IMR-90 (cell line): ENCODE results near the gene KRT7. TPM values are rescaled to one million over a fixed set of nuclear protein-coding genes. Genes with fewer than 3 reads are reported as not detected.

Experiments
- ATAC-seq: fragments of 200-7000 bp; cut with Tn5 transposase; 2 replicates; pipeline ENCODE4 v1.9.1; 2020; ENCODE audit warnings: low read depth, mild to moderate bottlenecking, moderate library complexity
- BruUV-seq: library from RNA; stranded (reverse); fragments of 400-500 nt; replicated peaks from 2 replicates; lab custom pipeline; 2021; lab: Mats Ljungman, UMichigan
- CTCF ChIA-PET: fragments of 300-600 bp; formaldehyde crosslinking; extraction: SDS; loops from one replicate; lab custom pipeline; 2021; ENCODE audit warnings: antibody characterized with exemption; lab: Yijun Ruan, JAX
- POLR2A ChIA-PET: fragments of 300-600 bp; sonication (Branson Sonifier 250); formaldehyde crosslinking; loops from one replicate; lab custom pipeline; 2022; ENCODE audit warnings: antibody characterized with exemption; ENCODE audit not compliant: unreplicated experiment; lab: Charles Lee
- DNase-seq: peaks from one replicate; pipeline ENCODE4 v3.0.0; 2013
- H2AFZ ChIP-seq: replicated peaks from 2 replicates; pipeline ENCODE3; 2013; ENCODE audit warnings: low read length, mild to moderate bottlenecking; ENCODE audit not compliant: poor library complexity
- H2AK5ac ChIP-seq: 2 replicates; pipeline ENCODE4 v1.6.1; 2013; ENCODE audit warnings: low read depth, low read length, inconsistent platforms
- H2AK9ac ChIP-seq: replicated peaks from 2 replicates; pipeline ENCODE3; 2013; ENCODE audit warnings: mild to moderate bottlenecking, low read depth, low read length, moderate library complexity; ENCODE audit not compliant: poor library complexity
- H2BK120ac ChIP-seq: 2 replicates; pipeline ENCODE4 v1.6.1; 2013; ENCODE audit warnings: low read depth, low read length, inconsistent platforms
- H2BK15ac ChIP-seq: 3 replicates; pipeline ENCODE4 v1.6.1; 2013; ENCODE audit warnings: low read depth, low read length, inconsistent platforms
- H2BK20ac ChIP-seq: 2 replicates; pipeline ENCODE4 v1.6.1; 2013; ENCODE audit warnings: low read depth, mild to moderate bottlenecking, inconsistent platforms, low read length, moderate library complexity
- H2BK5ac ChIP-seq: 2 replicates; pipeline ENCODE4 v1.6.1; 2013; ENCODE audit warnings: mild to moderate bottlenecking, low read depth, low read length, inconsistent platforms; ENCODE audit not compliant: poor library complexity, severe bottlenecking
- H3K14ac ChIP-seq: replicated peaks from 2 replicates; pipeline ENCODE4 v1.6.1; 2013; ENCODE audit warnings: low read depth, low read length, inconsistent platforms
- H3K18ac ChIP-seq: 2 replicates; pipeline ENCODE4 v1.6.1; 2013; ENCODE audit warnings: low read depth, low read length, control low read depth
- H3K23ac ChIP-seq: 2 replicates; pipeline ENCODE4 v1.6.1; 2013; ENCODE audit warnings: low read depth, low read length, inconsistent platforms
- H3K27ac ChIP-seq: 2 replicates; pipeline ENCODE4 v1.5.1; 2013; ENCODE audit warnings: mild to moderate bottlenecking, control low read depth, low read length; ENCODE audit not compliant: insufficient read depth
- H3K27me3 ChIP-seq: 2 replicates; pipeline ENCODE4 v1.6.1; 2013; ENCODE audit warnings: low read length; ENCODE audit not compliant: control insufficient read depth, insufficient read depth
- H3K36me3 ChIP-seq: 2 replicates; pipeline ENCODE4 v1.6.1; 2013; ENCODE audit warnings: low read length, mixed read lengths; ENCODE audit not compliant: control insufficient read depth, insufficient read depth
- H3K4ac ChIP-seq: 2 replicates; pipeline ENCODE4 v1.6.1; 2013; ENCODE audit warnings: low read depth, low read length, inconsistent platforms
- H3K4me1 ChIP-seq: 2 replicates; pipeline ENCODE4 v1.6.1; 2013; ENCODE audit warnings: low read length, mixed read lengths; ENCODE audit not compliant: control insufficient read depth, insufficient read depth
- H3K4me2 ChIP-seq: 2 replicates; pipeline ENCODE4 v1.6.1; 2013; ENCODE audit warnings: low read depth, mild to moderate bottlenecking, control low read depth, low read length, moderate library complexity
- H3K4me3 ChIP-seq: 2 replicates; pipeline ENCODE4 v1.5.1; 2013; ENCODE audit warnings: low read depth, mild to moderate bottlenecking, control low read depth, low read length, moderate library complexity; ENCODE audit not compliant: insufficient read depth
- H3K56ac ChIP-seq: 2 replicates; pipeline ENCODE4 v1.6.1; 2013; ENCODE audit warnings: low read length, inconsistent platforms; ENCODE audit not compliant: insufficient read depth; ENCODE audit errors: extremely low read depth
- H3K79me1 ChIP-seq, 2 experiments: 2 replicates each; pipeline ENCODE4 v1.6.1; 2013; ENCODE audit warnings: low read length in 2 of 2, inconsistent platforms in 1 of 2, low read depth in 1 of 2
- H3K9ac ChIP-seq: 2 replicates; pipeline ENCODE4 v1.6.1; 2013; ENCODE audit warnings: low read depth, low read length, control low read depth
- H3K9me1 ChIP-seq: 2 replicates; pipeline ENCODE4 v1.6.1; 2013; ENCODE audit warnings: low read length, inconsistent platforms; ENCODE audit not compliant: insufficient read depth
- H3K9me3 ChIP-seq: 2 replicates; pipeline ENCODE4 v1.6.1; 2013; ENCODE audit warnings: low read length; ENCODE audit not compliant: control insufficient read depth, insufficient read depth
- H4K20me1 ChIP-seq: 2 replicates; pipeline ENCODE4 v1.6.1; 2013; ENCODE audit warnings: low read length, inconsistent platforms; ENCODE audit not compliant: insufficient read depth
- H4K5ac ChIP-seq: 2 replicates; pipeline ENCODE4 v1.6.1; 2013; ENCODE audit warnings: mild to moderate bottlenecking, low read depth, low read length, control low read depth
- H4K8ac ChIP-seq, 2 experiments: 2 replicates each; pipeline ENCODE4 v1.6.1; 2013; ENCODE audit warnings: low read depth in 2 of 2, low read length in 2 of 2, control low read depth in 1 of 2, inconsistent platforms in 1 of 2
- H4K91ac ChIP-seq: 2 replicates; pipeline ENCODE4 v1.6.1; 2013; ENCODE audit warnings: low read depth, low read length, inconsistent platforms; ENCODE audit not compliant: insufficient read depth
- CEBPB ChIP-seq: IDR thresholded peaks from 2 replicates; pipeline ENCODE4 v1.6.1; 2012; ENCODE audit warnings: low read depth, low read length, improper control_type of control experiment
- CHD1 ChIP-seq: IDR thresholded peaks from 2 replicates; pipeline ENCODE4 v1.6.1; 2012; ENCODE audit warnings: low read depth, low read length, improper control_type of control experiment
- ELK1 ChIP-seq: fragments of 150-350 bp; IDR thresholded peaks from 2 replicates; pipeline ENCODE4 v1.6.1; 2016; ENCODE audit warnings: low read depth, mild to moderate bottlenecking, low read length, moderate library complexity, borderline replicate concordance
- FOS ChIP-seq: fragments of 150-350 bp; IDR thresholded peaks from 2 replicates; pipeline ENCODE4 v1.6.1; 2016; ENCODE audit warnings: low read depth, low read length
- MAFK ChIP-seq: IDR thresholded peaks from 2 replicates; pipeline ENCODE4 v1.6.1; 2012; ENCODE audit warnings: low read depth, low read length, improper control_type of control experiment
- MAZ ChIP-seq: IDR thresholded peaks from 2 replicates; pipeline ENCODE4 v1.6.1; 2012; ENCODE audit warnings: low read depth, mild to moderate bottlenecking, low read length, improper control_type of control experiment, moderate library complexity, borderline replicate concordance
- NFE2L2 ChIP-seq: fragments of 150-350 bp; IDR thresholded peaks from 2 replicates; pipeline ENCODE4 v1.6.1; 2016; ENCODE audit warnings: low read depth, mild to moderate bottlenecking, low read length
- POLR2A ChIP-seq: IDR thresholded peaks from 2 replicates; pipeline ENCODE4 v1.6.1; 2012; ENCODE audit warnings: mild to moderate bottlenecking, low read depth, low read length
- RAD21 ChIP-seq: IDR thresholded peaks from 2 replicates; pipeline ENCODE4 v1.6.1; 2012; ENCODE audit warnings: low read length, improper control_type of control experiment
- RCOR1 ChIP-seq: IDR thresholded peaks from 2 replicates; pipeline ENCODE4 v1.6.1; 2012; ENCODE audit warnings: mild to moderate bottlenecking, low read length, improper control_type of control experiment; ENCODE audit not compliant: insufficient replicate concordance
- RFX5 ChIP-seq: IDR thresholded peaks from 2 replicates; pipeline ENCODE4 v1.8.0; 2012; ENCODE audit warnings: low read depth, mild to moderate bottlenecking, low read length, moderate library complexity
- SMC3 ChIP-seq: fragments of 150-350 bp; IDR thresholded peaks from 2 replicates; pipeline ENCODE4 v1.6.1; 2016; ENCODE audit warnings: low read depth, mild to moderate bottlenecking, antibody characterized with exemption, low read length, moderate library complexity
- USF2 ChIP-seq: fragments of 150-350 bp; IDR thresholded peaks from 2 replicates; pipeline ENCODE4 v1.6.1; 2017; ENCODE audit warnings: mild to moderate bottlenecking, antibody characterized with exemption, low read length, low read depth
- WGBS, 2 experiments: methylation state at CpG; one replicate each; pipeline versions ENCODE4 v1.1.5 to v1.1.7; 2013; ENCODE audit warnings: missing lambda C conversion rate in 2 of 2; ENCODE audit not compliant: insufficient read length in 1 of 2; ENCODE audit errors: extremely low coverage in 2 of 2; 5-methylcytosine and 5-hydroxymethylcytosine counted together
- dilution Hi-C: fragments of 300-500 bp; cut with HindIII; formaldehyde crosslinking; loops from one replicate; pipeline ENCODE4 v1.14.3; 2018; ENCODE audit warnings: low sequenced_read_pairs; ENCODE audit not compliant: unreplicated experiment
- in situ Hi-C: fragments of 300-500 bp; cut with MboI; formaldehyde crosslinking; loops from 3 replicates; pipeline ENCODE4 v1.14.3; 2019; ENCODE audit warnings: low sequenced_read_pairs, inconsistent platforms, mixed read lengths
- intact Hi-C: fragments of 100-400 bp; cut with micrococcal nuclease; formaldehyde crosslinking; loops from 2 replicates; pipeline ENCODE4 v1.10.0; 2022
- polyA plus RNA-seq, 3 experiments: library from polyadenylated mRNA; depleted of rRNA; stranded (reverse); fragments of >200 nt; gene quantifications; 2 replicates each; pipeline ENCODE4 v1.2.3, GENCODE V29; 2012; ENCODE audit warnings: low replicate concordance in 1 of 3
- total RNA-seq: library from RNA; depleted of rRNA; stranded (reverse); fragments of >200 nt; gene quantifications from 2 replicates; pipeline ENCODE4 v1.2.3, GENCODE V29; 2012
- TF ChIP-seq, protein P1 (sequence below): conservative IDR thresholded peaks from 2 replicates; pipeline ENCODE4 v1.5.1; 2012; ENCODE audit warnings: mild to moderate bottlenecking, low read depth, low read length, improper control_type of control experiment

KRT7 gene
- total and polyA plus RNA-seq, 2 of the 4 experiments (the other 2 are of a cell fraction), result 0.54 to 1.7 TPM

DNA sequence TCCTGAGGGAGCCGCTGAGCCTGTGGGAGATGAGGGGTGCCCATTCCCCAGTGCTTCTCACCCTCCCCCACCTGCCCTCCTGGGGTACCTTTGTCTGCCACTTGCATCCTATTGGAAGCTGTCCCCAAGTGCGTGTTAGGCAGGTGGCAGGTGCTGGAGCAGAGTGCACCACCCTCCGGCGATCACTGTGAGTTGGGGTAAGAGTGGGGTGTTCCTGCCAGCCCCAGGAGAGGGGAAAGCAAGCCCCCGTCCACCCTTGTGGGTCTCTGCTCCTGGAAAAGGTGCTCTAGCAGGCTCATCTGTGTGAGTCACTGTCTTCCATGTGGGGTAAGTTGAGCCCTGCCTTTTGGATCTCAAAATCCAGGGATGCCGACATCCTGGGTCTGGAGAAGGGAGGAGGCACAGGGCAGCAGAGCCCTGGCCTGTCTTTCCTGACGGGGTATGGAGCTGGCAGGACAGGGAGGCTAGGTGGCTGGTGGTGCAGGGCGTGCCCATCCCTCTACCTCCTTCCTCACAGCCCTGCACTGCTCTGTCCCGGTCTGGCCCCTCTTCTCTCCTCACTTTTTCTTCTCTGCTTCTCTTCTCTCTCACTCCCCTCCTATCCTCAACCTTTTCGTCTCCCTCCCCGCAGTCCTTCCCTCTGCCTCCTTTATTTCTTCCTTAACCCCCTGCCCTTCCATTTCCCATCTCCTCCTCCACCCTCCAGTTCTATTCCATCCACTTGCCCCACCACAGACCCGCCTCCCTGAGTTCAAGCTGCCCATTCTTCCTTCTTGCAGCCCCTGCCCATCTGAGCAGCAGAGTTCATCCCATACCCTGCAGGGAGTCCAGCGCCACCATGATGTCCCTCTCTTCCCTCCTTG lies 20.1 kb upstream of the KRT7 start:
- Histone ChIP-seq H2BK5ac (no peak overlapping the region), H3K27me3 (no peaks in the 10 kb centered on the region), H3K18ac (no peak overlapping the region), H2BK15ac (peak overlapping the region; percentile 5; the same call in 1 of the 3 replicates), H4K5ac (no peak overlapping the region), H3K4me2 (no peak overlapping the region), H2BK120ac (peak overlapping the region; percentile 52; the same call in 1 of the 2 replicates), H3K56ac (no peak overlapping the region), H4K91ac (peak overlapping the region; percentile 30), H3K23ac (no peak overlapping the region), H2AK9ac (peak overlapping the region; percentile 78), H3K27ac (no peak overlapping the region), H3K4me3 (no peak overlapping the region), H3K36me3 (no peaks in the 10 kb centered on the region), H2AFZ (peak overlapping the region; percentile 78), H3K9ac (no peak overlapping the region), H4K20me1 (no peaks in the 10 kb centered on the region), H3K9me3 (no peaks in the 10 kb centered on the region), H2AK5ac (peak overlapping the region; percentile 79), H3K4ac (peak overlapping the region; percentile 39; the same call in 1 of the 2 replicates), H4K8ac (no peak overlapping the region), H3K9me1 (peaks cover 21% of the 10 kb centered on the region), H3K4me1 (peaks cover 9% of the 10 kb centered on the region), H3K14ac (no peak overlapping the region), H2BK20ac (0 out of 2 replicates have a peak overlapping the region, but pooled peaks have one; percentile 15), H3K79me1 (no peaks in the 10 kb centered on the region)
- in situ Hi-C loops, result no loop called here
- ATAC-seq (no peak), DNase-seq (no peak)
- no TSS peak for BruUV-seq
- WGBS, 2 experiments, result 67 to 100% methylated on average over 2 to 4 of the region's 13 CpGs
- dilution Hi-C loops, result no loop called here
- CTCF ChIA-PET, result interaction anchor here (0.7 to 1.9 kb wide), 11 partner anchors 11 to 66 kb away, joined by 3 to 9 read pairs (median 5); partner anchors contain the start of gene KRT80
- no peak for TF ChIP-seq POLR2A
- TF ChIP-seq CEBPB, result no peak
- no peak for TF ChIP-seq FOS
- no peak for TF ChIP-seq RAD21
- TF ChIP-seq ELK1, result no peak
- TF ChIP-seq, protein P1, sequence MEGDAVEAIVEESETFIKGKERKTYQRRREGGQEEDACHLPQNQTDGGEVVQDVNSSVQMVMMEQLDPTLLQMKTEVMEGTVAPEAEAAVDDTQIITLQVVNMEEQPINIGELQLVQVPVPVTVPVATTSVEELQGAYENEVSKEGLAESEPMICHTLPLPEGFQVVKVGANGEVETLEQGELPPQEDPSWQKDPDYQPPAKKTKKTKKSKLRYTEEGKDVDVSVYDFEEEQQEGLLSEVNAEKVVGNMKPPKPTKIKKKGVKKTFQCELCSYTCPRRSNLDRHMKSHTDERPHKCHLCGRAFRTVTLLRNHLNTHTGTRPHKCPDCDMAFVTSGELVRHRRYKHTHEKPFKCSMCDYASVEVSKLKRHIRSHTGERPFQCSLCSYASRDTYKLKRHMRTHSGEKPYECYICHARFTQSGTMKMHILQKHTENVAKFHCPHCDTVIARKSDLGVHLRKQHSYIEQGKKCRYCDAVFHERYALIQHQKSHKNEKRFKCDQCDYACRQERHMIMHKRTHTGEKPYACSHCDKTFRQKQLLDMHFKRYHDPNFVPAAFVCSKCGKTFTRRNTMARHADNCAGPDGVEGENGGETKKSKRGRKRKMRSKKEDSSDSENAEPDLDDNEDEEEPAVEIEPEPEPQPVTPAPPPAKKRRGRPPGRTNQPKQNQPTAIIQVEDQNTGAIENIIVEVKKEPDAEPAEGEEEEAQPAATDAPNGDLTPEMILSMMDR, result no peak
- TF ChIP-seq RCOR1, result no peak
- no peak for TF ChIP-seq RFX5
- no peak for TF ChIP-seq MAFK
- no peak for TF ChIP-seq SMC3
- no peak for TF ChIP-seq USF2
- TF ChIP-seq CHD1, result no peak
- no peak for TF ChIP-seq MAZ
- no peak for TF ChIP-seq NFE2L2
- POLR2A ChIA-PET, result no interaction called here
- intact Hi-C loops, result loop anchor here (2.0 to 10.0 kb wide), 4 partner anchors 56 to 662 kb away; no protein-coding TSS in a partner anchor
